Raji (cell line): Measurements from ENCODE around the gene SLC2A11.

Source experiments
- POLR2A ChIP-seq: IDR thresholded peaks from 2 replicates; pipeline ENCODE4 v1.6.1; 2011; ENCODE audit warnings: low read depth, low read length, control low read depth; ENCODE audit not compliant: insufficient read depth

Gene SLC2A11

GRCh38 chr22:23926561-23926960, 68.9 kb downstream of the SLC2A11 start:
- TF ChIP-seq POLR2A: no peak
